Colonic mucosa (tissue), 4 donors: ENCODE data around the gene TLE6. TPM values are rescaled to one million over a fixed set of nuclear protein-coding genes. Genes with fewer than 3 reads are reported as not detected.
A peak's percentile ranks its signal among the peaks of the same experiment; 100 is the strongest.

Experiments used
- DNase-seq: peaks from one replicate; pipeline ENCODE4 v3.0.0-alpha.2; 2020
- H3K27ac ChIP-seq: fragments of 200-600 bp; one replicate; pipeline ENCODE4 v1.8.0; 2021
- H3K27me3 ChIP-seq: fragments of 200-600 bp; one replicate; pipeline ENCODE4 v1.8.0; 2021
- H3K36me3 ChIP-seq: fragments of 200-600 bp; one replicate; pipeline ENCODE4 v1.8.0; 2021
- H3K4me1 ChIP-seq: fragments of 200-600 bp; one replicate; pipeline ENCODE4 v1.8.0; 2021; ENCODE audit warnings: mild to moderate bottlenecking
- H3K4me3 ChIP-seq: fragments of 200-600 bp; one replicate; pipeline ENCODE4 v1.8.0; 2021
- H3K9ac ChIP-seq, 2 donors: one replicate each; pipeline ENCODE4 v1.7.0; 2013; ENCODE audit warnings: control low read depth in 2 of 2, low read depth in 2 of 2, low read length in 2 of 2
- H3K9me3 ChIP-seq: fragments of 200-600 bp; one replicate; pipeline ENCODE4 v1.8.0; 2021
- CTCF ChIP-seq: fragments of 200-600 bp; IDR thresholded peaks from one replicate; pipeline ENCODE4 v1.8.0; 2022; ENCODE audit warnings: antibody characterized with exemption, mild to moderate bottlenecking
- intact Hi-C: fragments of 100-400 bp; cut with DNase I; formaldehyde crosslinking; loops from one replicate; pipeline ENCODE4 v1.14.1; 2022
- total RNA-seq, 2 donors: library from RNA; stranded (reverse); fragmentation: NEBNext Ultra II Directional in 1 of 2; extraction: Animal tissue kit (Norgen Biotek cat#: 25700) in 1 of 2; gene quantifications; one replicate each; pipeline ENCODE4 v1.2.1, GENCODE V29; 2021
- donor health status: healthy.
- donor health status: DM: no; HTN: no; CAD: no.
- donor health status: DM: no; HTN: no; CAD: no.

TLE6 gene
- total RNA-seq, 2 donors from 2014 or later = 2.9 to 3.8 TPM

DNA sequence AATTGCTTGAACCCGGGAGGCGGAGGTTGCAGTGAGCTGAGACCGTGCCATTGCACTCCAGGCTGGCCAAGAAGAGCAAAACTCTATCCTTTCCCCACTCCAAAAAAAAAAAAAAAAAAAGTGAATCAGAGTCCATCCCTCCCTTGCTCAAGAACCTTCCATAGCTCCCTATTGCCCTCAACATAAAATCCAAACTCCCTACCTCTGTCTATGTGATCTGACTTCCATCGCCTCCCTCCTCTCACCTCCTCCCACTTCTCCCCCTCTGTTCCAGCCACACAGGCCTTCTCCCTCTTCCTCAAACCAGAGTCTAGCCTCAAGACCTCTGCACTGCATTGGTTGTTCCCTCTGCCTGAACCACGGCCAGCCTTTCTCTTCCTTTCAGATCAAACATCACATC lies 61.8 kb downstream of the TLE6 start:
- H3K4me3 ChIP-seq = no peak overlapping the region
- no peak overlapping the region for H3K9ac ChIP-seq
- peaks cover 5% of the 10 kb centered on the region for H3K4me1 ChIP-seq
- no peak for DNase-seq
- TF ChIP-seq CTCF = no peak
- no peak overlapping the region for H3K27ac ChIP-seq
- no peaks in the 10 kb centered on the region for H3K36me3 ChIP-seq
- no peaks in the 10 kb centered on the region for H3K27me3 ChIP-seq
- H3K9me3 ChIP-seq = no peaks in the 10 kb centered on the region
- intact Hi-C loops = no loop called here

GRCh38 chr19:3039641-3040077 lies 62.3 kb downstream of the TLE6 start:
- Histone ChIP-seq H3K4me1 (peaks cover 1% of the 10 kb centered on the region), H3K9ac (no peak overlapping the region), H3K27me3 (no peaks in the 10 kb centered on the region), H3K36me3 (no peaks in the 10 kb centered on the region), H3K4me3 (no peak overlapping the region), H3K9me3 (no peaks in the 10 kb centered on the region), H3K27ac (no peak overlapping the region)
- DNase-seq = no peak
- no peak for TF ChIP-seq CTCF
- intact Hi-C loops = no loop called here

GRCh38 chr19:3041327-3041726 lies 64.0 kb downstream of the TLE6 start:
- no peak overlapping the region for H3K27ac ChIP-seq
- DNase-seq = no peak
- peak overlapping the region in 1 of 2 donors; percentile 12 for H3K9ac ChIP-seq
- H3K36me3 ChIP-seq = no peaks in the 10 kb centered on the region
- H3K4me1 ChIP-seq = no peaks in the 10 kb centered on the region
- intact Hi-C loops = no loop called here
- no peak overlapping the region for H3K4me3 ChIP-seq
- no peak for TF ChIP-seq CTCF
- H3K9me3 ChIP-seq = no peaks in the 10 kb centered on the region
- no peaks in the 10 kb centered on the region for H3K27me3 ChIP-seq

DNA sequence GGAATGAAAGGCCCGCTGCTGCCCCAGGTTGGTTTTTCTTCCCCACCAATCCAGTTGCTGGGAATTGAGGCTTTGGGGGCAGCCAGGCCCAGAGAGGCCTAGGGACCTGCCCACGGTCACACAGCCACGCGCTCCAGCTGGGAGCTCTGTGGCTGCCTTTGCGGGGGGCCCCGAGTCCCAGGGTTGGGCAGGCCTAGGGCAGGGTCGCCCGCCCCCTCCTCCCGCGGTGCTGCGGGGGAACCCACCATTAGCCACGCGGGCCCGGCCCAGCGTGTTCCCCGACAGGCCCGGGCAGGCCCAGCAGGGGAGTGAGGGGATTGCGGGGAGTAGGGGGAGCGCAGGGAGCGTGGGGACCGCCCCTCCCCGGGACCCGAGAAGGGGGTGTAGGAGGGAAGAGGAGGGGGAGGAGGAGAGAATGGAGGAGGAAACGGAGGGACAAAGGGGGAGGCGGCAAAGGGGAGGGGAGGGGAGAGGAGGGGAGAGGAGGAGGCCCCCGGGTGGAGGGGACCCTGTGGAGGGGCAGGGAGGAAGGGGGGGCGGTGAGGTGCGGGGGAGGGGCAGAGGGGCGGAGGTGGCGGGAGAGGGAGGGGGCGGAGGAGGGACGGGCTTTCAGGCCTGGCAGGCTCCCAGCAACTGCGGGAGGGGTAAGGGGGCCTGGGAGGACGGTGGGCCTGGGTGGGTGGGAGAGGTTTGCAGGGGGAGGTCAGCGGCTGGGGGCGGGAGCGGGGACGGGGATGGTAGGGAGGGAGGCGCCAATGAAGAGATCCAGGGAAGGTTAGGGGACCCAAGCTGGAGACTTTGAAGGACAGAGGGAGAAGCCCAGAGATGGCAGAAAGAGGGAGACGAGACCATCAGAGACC lies 64.6 kb downstream of the TLE6 start:
- no peak for TF ChIP-seq CTCF
- Histone ChIP-seq H3K27ac (no peak overlapping the region), H3K27me3 (no peaks in the 10 kb centered on the region), H3K4me1 (no peaks in the 10 kb centered on the region), H3K9me3 (no peaks in the 10 kb centered on the region), H3K4me3 (no peak overlapping the region), H3K36me3 (no peaks in the 10 kb centered on the region), H3K9ac (peak overlapping the region in 1 of 2 donors; percentile 12)
- DNase-seq = no peak
- intact Hi-C loops = no loop called here

DNA sequence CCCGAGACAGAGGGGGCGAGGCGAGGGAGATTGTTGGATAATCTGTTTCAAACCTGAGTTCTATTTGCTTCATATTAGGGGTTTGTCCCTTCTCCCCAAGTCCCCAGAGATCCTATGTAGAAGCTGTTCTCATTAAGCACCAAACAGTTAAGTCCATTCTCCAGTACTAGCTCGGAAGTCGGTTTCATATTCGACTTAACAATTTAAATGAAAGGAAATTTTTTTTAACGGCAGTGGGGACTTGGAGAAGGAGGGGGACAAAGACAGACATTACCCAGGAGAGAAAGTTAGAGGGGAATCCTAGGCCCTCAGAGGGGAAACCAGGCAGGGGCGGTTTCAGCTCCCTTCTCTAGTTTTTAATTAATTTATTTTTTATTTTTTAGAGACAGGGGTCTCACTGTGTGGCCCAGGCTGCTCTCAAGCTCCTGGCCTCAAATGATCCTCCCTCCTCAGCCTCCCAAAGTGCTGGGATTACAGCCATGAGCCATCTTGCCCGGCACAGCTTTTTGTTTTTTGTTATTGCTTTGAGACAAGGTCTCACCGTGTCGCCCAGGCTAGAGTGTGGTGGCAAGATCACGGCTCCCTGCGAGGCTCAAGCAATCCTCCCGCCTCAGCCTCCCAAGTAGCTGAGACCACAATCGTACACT lies 65.4 kb downstream of the TLE6 start:
- no peak for DNase-seq
- Histone ChIP-seq H3K27ac (no peak overlapping the region), H3K9me3 (no peaks in the 10 kb centered on the region), H3K4me1 (no peaks in the 10 kb centered on the region), H3K9ac (no peak overlapping the region), H3K4me3 (no peak overlapping the region), H3K27me3 (no peaks in the 10 kb centered on the region), H3K36me3 (no peaks in the 10 kb centered on the region)
- intact Hi-C loops = no loop called here
- TF ChIP-seq CTCF = no peak

Other genes with a start within 250 kb of the TLE6 start
- gene SLC39A3, start 237.5 kb upstream of the TLE6 start, total RNA-seq = 10 to 100 TPM; 14.8 to 34.3 TPM
- 10 to 100 TPM; 46.5 to 80.6 TPM for gene SGTA, start 194.3 kb upstream of the TLE6 start, total RNA-seq
- 100 to 1,000 TPM in 1 of 2 donors, 10 to 100 TPM in 1; 45.5 to 139 TPM for gene THOP1, start 192.1 kb upstream of the TLE6 start, total RNA-seq
- 1 to 10 TPM; 3.0 to 5.1 TPM for gene ZNF554, start 157.7 kb upstream of the TLE6 start, total RNA-seq
- 1 to 10 TPM; 3.2 to 5.5 TPM for gene ZNF555, start 136.1 kb upstream of the TLE6 start, total RNA-seq
- gene ZNF556, start 110.2 kb upstream of the TLE6 start, total RNA-seq = under 1 TPM in 1 of 2 donors, not detected in 1; 0.22 TPM
- gene ZNF57, start 76.6 kb upstream of the TLE6 start, total RNA-seq = 10 to 100 TPM; 10.9 to 12.4 TPM
- 1 to 10 TPM; 3.1 to 3.3 TPM for gene ZNF77, start 32.6 kb upstream of the TLE6 start, total RNA-seq
- 10 to 100 TPM; 42.8 to 52.4 TPM for gene TLE2, start 51.7 kb downstream of the TLE6 start, total RNA-seq
- gene TLE5, start 84.9 kb downstream of the TLE6 start, total RNA-seq = 100 to 1,000 TPM; 407 to 409 TPM
- gene GNA11, start 116.8 kb downstream of the TLE6 start, total RNA-seq = 100 to 1,000 TPM; 197 to 215 TPM
- 1 to 10 TPM; 1.6 to 6.6 TPM for gene GNA15, start 158.5 kb downstream of the TLE6 start, total RNA-seq
- gene S1PR4, start 201.2 kb downstream of the TLE6 start, total RNA-seq = 1 to 10 TPM in 1 of 2 donors, under 1 TPM in 1; 0.96 to 1.1 TPM
- gene NCLN, start 208.4 kb downstream of the TLE6 start, total RNA-seq = 100 to 1,000 TPM in 1 of 2 donors, 10 to 100 TPM in 1; 75.0 to 195 TPM
- under 1 TPM; 0.42 to 0.59 TPM for gene CELF5, start 247.1 kb downstream of the TLE6 start, total RNA-seq